ENCODE data around the gene ZSWIM6. TPM values are rescaled to one million over a fixed set of nuclear protein-coding genes. Genes with fewer than 3 reads are reported as not detected.

ZSWIM6 gene
- total and polyA plus RNA-seq, 2 of the 4 experiments (the other 2 are of a cell fraction) = 10.8 to 14.1 TPM

DNA sequence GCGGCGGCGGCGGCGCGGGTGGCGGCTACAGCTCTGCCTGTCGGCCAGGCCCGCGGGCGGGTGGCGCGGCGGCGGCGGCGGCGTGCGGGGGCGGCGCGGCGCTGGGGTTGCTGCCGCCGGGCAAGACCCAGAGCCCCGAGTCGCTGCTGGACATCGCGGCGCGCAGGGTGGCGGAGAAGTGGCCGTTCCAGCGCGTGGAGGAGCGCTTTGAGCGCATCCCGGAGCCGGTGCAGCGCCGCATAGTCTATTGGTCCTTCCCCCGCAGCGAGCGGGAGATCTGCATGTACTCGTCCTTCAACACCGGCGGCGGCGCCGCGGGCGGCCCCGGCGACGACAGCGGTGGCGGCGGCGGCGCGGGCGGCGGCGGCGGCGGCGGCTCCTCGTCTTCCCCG lies 296 bp downstream of the ZSWIM6 start:
- Histone ChIP-seq H3K56ac (ENCODE audit: extremely low read depth, insufficient read depth, low read length) (no peak overlapping the region), H3K4me3 (ENCODE audit: insufficient read depth, low read depth, low read length) (peak overlapping the region; percentile 93), H2BK15ac (ENCODE audit: low read depth, low read length) (no peak overlapping the region), H2AK5ac (ENCODE audit: low read depth, low read length) (0 out of 2 replicates have a peak overlapping the region, but pooled peaks have one; percentile 52), H4K5ac (ENCODE audit: low read depth, low read length) (no peak overlapping the region), H4K91ac (ENCODE audit: insufficient read depth, low read depth, low read length) (no peak overlapping the region), H3K36me3 (ENCODE audit: control insufficient read depth, insufficient read depth, low read length) (peaks cover 2% of the 10 kb centered on the region; the same call in 1 of the 2 replicates), H3K9me1 (ENCODE audit: insufficient read depth, low read length) (peaks cover 16% of the 10 kb centered on the region), H3K9ac (ENCODE audit: low read depth, low read length) (peak overlapping the region; percentile 90), H2BK20ac (ENCODE audit: low read depth, low read length) (no peak overlapping the region), H3K9me3 (ENCODE audit: control insufficient read depth, insufficient read depth, low read length) (no peaks in the 10 kb centered on the region), H3K4me1 (ENCODE audit: control insufficient read depth, insufficient read depth, low read length) (peaks cover 20% of the 10 kb centered on the region), H3K79me1 (ENCODE audit: low read depth in 1 of 2, low read length in 2 of 2) (peaks cover 10 to 47% of the 10 kb centered on the region in 2 experiments), H3K23ac (ENCODE audit: low read depth, low read length) (no peak overlapping the region), H3K4ac (ENCODE audit: low read depth, low read length) (no peak overlapping the region), H3K27me3 (ENCODE audit: control insufficient read depth, insufficient read depth, low read length) (no peaks in the 10 kb centered on the region), H3K18ac (ENCODE audit: low read depth, low read length) (no peak overlapping the region), H3K27ac (ENCODE audit: insufficient read depth, low read length) (peak overlapping the region; percentile 92), H3K14ac (replicated peaks; ENCODE audit: low read depth, low read length) (no peak overlapping the region; the same call in 1 of the 2 replicates), H2BK5ac (ENCODE audit: low read depth, low read length, poor library complexity, severe bottlenecking) (peak overlapping the region; percentile 64), H2AK9ac (replicated peaks; ENCODE audit: low read depth, low read length, poor library complexity) (peak overlapping the region; percentile 71), H4K8ac (ENCODE audit: low read depth in 2 of 2, low read length in 2 of 2) (no peak overlapping the region), H4K20me1 (ENCODE audit: insufficient read depth, low read length) (peaks cover 48% of the 10 kb centered on the region), H2AFZ (replicated peaks; ENCODE audit: low read length, poor library complexity) (peak overlapping the region; percentile 77), H2BK120ac (ENCODE audit: low read depth, low read length) (no peak overlapping the region), H3K4me2 (ENCODE audit: low read depth, low read length) (no peak overlapping the region)
- intact Hi-C loops (cut with micrococcal nuclease) = loop anchor here (5.0 to 10.0 kb wide), 5 partner anchors 75 to 658 kb away; no protein-coding TSS in a partner anchor
- DNase-seq = no peak
- 1% methylated on average over 33 of the region's 69 CpGs; no CpG with 5 or more reads in 1 of the 2 experiments for WGBS, 2 experiments (ENCODE audit: extremely low coverage in 2 of 2, insufficient read length in 1 of 2)
- TF ChIP-seq POLR2A (IDR thresholded peaks at IDR 0.05; ENCODE audit: low read depth, low read length) = peak; percentile 57; the same call in 1 of the 2 replicates
- TF ChIP-seq FOS (IDR thresholded peaks at IDR 0.05; ENCODE audit: low read depth, low read length) = no peak
- no peak for TF ChIP-seq CEBPB (IDR thresholded peaks at IDR 0.05; ENCODE audit: low read depth, low read length)
- no peak for TF ChIP-seq NFE2L2 (IDR thresholded peaks at IDR 0.05; ENCODE audit: low read depth, low read length)
- no peak for TF ChIP-seq RFX5 (IDR thresholded peaks at IDR 0.05; ENCODE audit: low read depth, low read length)
- TF ChIP-seq MXI1 (IDR thresholded peaks at IDR 0.05; ENCODE audit: borderline replicate concordance, low read depth, low read length) = no peak; the same call in 1 of the 2 replicates
- no peak for TF ChIP-seq ELK1 (IDR thresholded peaks at IDR 0.05; ENCODE audit: borderline replicate concordance, low read depth, low read length)
- 0 out of 2 replicates have a peak, but pooled peaks have one; percentile 24 for TF ChIP-seq CHD1 (IDR thresholded peaks at IDR 0.05; ENCODE audit: low read depth, low read length)
- TF ChIP-seq, protein P1, sequence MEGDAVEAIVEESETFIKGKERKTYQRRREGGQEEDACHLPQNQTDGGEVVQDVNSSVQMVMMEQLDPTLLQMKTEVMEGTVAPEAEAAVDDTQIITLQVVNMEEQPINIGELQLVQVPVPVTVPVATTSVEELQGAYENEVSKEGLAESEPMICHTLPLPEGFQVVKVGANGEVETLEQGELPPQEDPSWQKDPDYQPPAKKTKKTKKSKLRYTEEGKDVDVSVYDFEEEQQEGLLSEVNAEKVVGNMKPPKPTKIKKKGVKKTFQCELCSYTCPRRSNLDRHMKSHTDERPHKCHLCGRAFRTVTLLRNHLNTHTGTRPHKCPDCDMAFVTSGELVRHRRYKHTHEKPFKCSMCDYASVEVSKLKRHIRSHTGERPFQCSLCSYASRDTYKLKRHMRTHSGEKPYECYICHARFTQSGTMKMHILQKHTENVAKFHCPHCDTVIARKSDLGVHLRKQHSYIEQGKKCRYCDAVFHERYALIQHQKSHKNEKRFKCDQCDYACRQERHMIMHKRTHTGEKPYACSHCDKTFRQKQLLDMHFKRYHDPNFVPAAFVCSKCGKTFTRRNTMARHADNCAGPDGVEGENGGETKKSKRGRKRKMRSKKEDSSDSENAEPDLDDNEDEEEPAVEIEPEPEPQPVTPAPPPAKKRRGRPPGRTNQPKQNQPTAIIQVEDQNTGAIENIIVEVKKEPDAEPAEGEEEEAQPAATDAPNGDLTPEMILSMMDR (conservative IDR thresholded peaks at IDR 0.05; ENCODE audit: low read depth, low read length) = no peak
- no peak for TF ChIP-seq MAFK (IDR thresholded peaks at IDR 0.05; ENCODE audit: low read depth, low read length)
- no peak for TF ChIP-seq RCOR1 (IDR thresholded peaks at IDR 0.05; ENCODE audit: insufficient replicate concordance, low read length)
- BruUV-seq (replicated peaks) = no TSS peak
- ChIA-PET CTCF (interaction anchor here (0.6 kb wide), 1 partner anchor 485 kb away, joined by 3 read pairs; no protein-coding TSS in a partner anchor), POLR2A (ENCODE audit: unreplicated experiment) (no interaction called here)
- dilution Hi-C loops (cut with HindIII; ENCODE audit: low sequenced_read_pairs, unreplicated experiment) = no loop called here
- in situ Hi-C loops (cut with MboI; ENCODE audit: low sequenced_read_pairs) = loop anchor here (25.0 kb wide), 1 partner anchor 480 kb away; no protein-coding TSS in a partner anchor
- ATAC-seq (ENCODE audit: low read depth) = peak; percentile 0
